Tibial nerve (tissue), 4 donors: ENCODE data around the gene CDKN1A. TPM values are rescaled to one million over a fixed set of nuclear protein-coding genes. Genes with fewer than 3 reads are reported as not detected.

Experiments
- DNase-seq, 2 donors: peaks; one replicate each; pipeline ENCODE4 v3.0.0-alpha.2; 2019; ENCODE audit warnings: low spot score in 2 of 2
- H3K27ac ChIP-seq, 4 donors: fragments of 200-600 bp; sonication (generic) in 3 of 4; one replicate each; pipeline ENCODE4 v1.5.1; 2017 to 2019; ENCODE audit warnings: mild to moderate bottlenecking in 1 of 4
- H3K27me3 ChIP-seq, 2 donors: fragments of 200-600 bp; sonication (generic) in 1 of 2; one replicate each; pipeline versions ENCODE4 v1.5.1 to v1.6.0; 2017 to 2019
- H3K36me3 ChIP-seq, 3 donors: fragments of 200-600 bp; sonication (generic); one replicate each; pipeline ENCODE4 v1.5.1; 2018 to 2019
- H3K4me1 ChIP-seq, 4 donors: fragments of 200-600 bp; sonication (generic) in 3 of 4; one replicate each; pipeline ENCODE4 v1.5.1; 2017 to 2019
- H3K4me3 ChIP-seq, 4 donors: fragments of 200-600 bp; sonication (generic) in 3 of 4; one replicate each; pipeline ENCODE4 v1.5.1; 2017 to 2019; ENCODE audit warnings: mild to moderate bottlenecking in 1 of 4, moderate library complexity in 1 of 4
- H3K9me3 ChIP-seq, 4 donors: fragments of 200-600 bp; sonication (generic) in 3 of 4; one replicate each; pipeline ENCODE4 v1.5.1; 2017 to 2019
- CTCF ChIP-seq, 5 experiments: fragments of 200-600 bp in 3 of 5; fragments of 450-650 bp in 2 of 5; sonication (generic) in 3 of 5; IDR thresholded peaks; one replicate each; pipeline ENCODE4 v1.5.1; 2016 to 2019; ENCODE audit warnings: antibody characterized with exemption in 5 of 5, mild to moderate bottlenecking in 3 of 5, moderate library complexity in 2 of 5
- EP300 ChIP-seq, 2 donors: sonication (generic); formaldehyde crosslinking; IDR thresholded peaks; one replicate each; pipeline ENCODE4 v1.6.1; 2017; ENCODE audit warnings: antibody characterized with exemption in 2 of 2, mild to moderate bottlenecking in 1 of 2
- POLR2A ChIP-seq, 2 donors: fragments of 450-650 bp; IDR thresholded peaks; one replicate each; pipeline ENCODE4 v1.6.1; 2017; ENCODE audit warnings: antibody characterized with exemption in 2 of 2, mild to moderate bottlenecking in 2 of 2, moderate library complexity in 2 of 2
- WGBS, 2 donors: methylation state at CpG; one replicate each; pipeline ENCODE4 v1.1.5; 2018; 5-methylcytosine and 5-hydroxymethylcytosine counted together
- total RNA-seq, 4 donors: library from RNA; depleted of rRNA; stranded (reverse); fragments of >200 nt; gene quantifications; one replicate each; pipeline ENCODE4 v1.1.0, GENCODE V29; 2016

Gene CDKN1A
- total RNA-seq, 4 donors from 2014 or later, result 112 to 142 (median 124) TPM

DNA sequence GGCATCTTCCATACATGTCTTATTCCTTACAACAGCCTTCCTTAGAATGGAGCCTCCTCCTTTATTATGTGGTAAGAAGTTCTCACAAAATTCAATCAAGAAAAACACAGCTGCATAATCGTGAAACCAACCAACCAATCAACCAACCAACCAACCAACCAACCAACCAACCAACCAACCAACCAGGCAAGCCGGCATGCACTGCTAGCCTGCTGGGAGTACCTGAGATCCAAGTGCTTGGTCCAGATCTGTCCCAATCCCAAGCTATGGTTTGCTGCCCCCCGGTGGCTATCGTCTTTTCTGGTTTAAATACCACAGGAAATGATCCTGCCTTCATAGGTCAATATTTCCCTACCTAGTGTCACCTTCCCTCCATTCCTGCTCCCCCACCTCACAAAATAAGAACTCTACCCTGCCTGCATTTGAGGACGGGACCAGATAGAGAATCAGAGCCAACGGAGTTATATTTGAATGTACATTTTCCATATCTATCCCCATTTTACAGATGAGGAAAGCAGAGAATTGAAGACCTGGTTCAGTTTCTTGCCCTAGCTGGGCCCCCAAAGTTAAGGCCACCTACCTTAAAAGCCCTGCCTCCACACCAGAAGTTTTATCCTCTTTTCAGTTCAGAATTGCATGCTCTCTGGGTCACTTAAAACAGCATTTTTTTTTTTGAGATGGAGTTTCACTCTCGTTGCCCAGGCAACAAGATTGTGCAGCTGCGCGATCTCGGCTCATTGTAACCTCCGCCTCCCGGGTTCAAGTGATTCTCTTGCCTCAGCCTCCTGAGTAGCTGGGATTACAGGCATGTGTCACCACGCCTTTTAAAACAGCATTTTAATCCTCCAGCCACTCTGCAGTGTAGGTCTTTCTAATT is 46.2 kb downstream of the CDKN1A start:
- peak; percentile 63 to 76 for DNase-seq
- no peak for TF ChIP-seq POLR2A (IDR thresholded peaks at IDR 0.05)
- TF ChIP-seq CTCF (IDR thresholded peaks at IDR 0.05), result peak; percentile 19 to 56 (median 32)
- TF ChIP-seq EP300 (IDR thresholded peaks at IDR 0.05), result no peak
- no peak overlapping the region for H3K4me3 ChIP-seq
- H3K27ac ChIP-seq, result no peak overlapping the region
- no peaks in the 10 kb centered on the region for H3K36me3 ChIP-seq
- WGBS, 2 donors, result 42 to 45% methylated on average over 13 of the region's 13 CpGs
- no peaks in the 10 kb centered on the region for H3K27me3 ChIP-seq
- peaks cover 0 to 12% (median 0%) of the 10 kb centered on the region in 4 donors for H3K4me1 ChIP-seq
- H3K9me3 ChIP-seq, result no peaks in the 10 kb centered on the region

GRCh38 chr6:36725581-36725980 is 47.1 kb downstream of the CDKN1A start:
- no peak for TF ChIP-seq CTCF (IDR thresholded peaks at IDR 0.05)
- TF ChIP-seq EP300 (IDR thresholded peaks at IDR 0.05), result no peak
- TF ChIP-seq POLR2A (IDR thresholded peaks at IDR 0.05), result no peak
- H3K9me3 ChIP-seq, result no peaks in the 10 kb centered on the region
- no peak for DNase-seq
- 78 to 79% methylated on average over 7 of the region's 7 CpGs for WGBS, 2 donors
- H3K36me3 ChIP-seq, result no peaks in the 10 kb centered on the region
- H3K4me1 ChIP-seq, result peaks cover 0 to 12% (median 0%) of the 10 kb centered on the region in 4 donors
- H3K27ac ChIP-seq, result no peak overlapping the region
- no peak overlapping the region for H3K4me3 ChIP-seq
- H3K27me3 ChIP-seq, result no peaks in the 10 kb centered on the region

DNA sequence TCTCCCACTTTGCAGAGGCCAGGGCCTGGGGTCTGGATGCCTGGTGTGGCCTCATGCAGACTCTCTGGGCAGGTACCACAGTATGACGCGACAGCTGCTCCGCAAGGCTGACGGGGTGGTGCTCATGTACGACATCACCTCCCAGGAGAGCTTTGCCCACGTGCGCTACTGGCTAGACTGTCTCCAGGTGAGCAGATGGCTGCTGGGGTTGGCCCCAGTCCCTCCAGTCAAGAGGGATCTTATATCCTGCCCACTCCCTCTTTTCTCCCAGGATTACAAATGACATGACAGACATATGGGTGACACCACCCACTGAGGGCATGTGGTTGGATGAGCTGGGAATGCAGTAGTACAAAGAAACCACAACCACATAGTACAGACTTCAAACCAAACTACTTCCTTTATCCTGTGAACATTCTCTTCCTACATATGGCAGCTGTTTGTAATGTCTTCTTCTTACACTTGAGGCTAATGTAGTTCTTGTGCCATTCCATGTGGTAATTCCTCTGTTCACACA is 49.0 kb downstream of the CDKN1A start:
- DNase-seq, result no peak
- 83 to 87% methylated on average over 5 to 7 of the region's 7 CpGs for WGBS, 2 donors
- TF ChIP-seq POLR2A (IDR thresholded peaks at IDR 0.05), result no peak
- TF ChIP-seq EP300 (IDR thresholded peaks at IDR 0.05), result no peak

GRCh38 chr6:36728289-36729160 is 50.0 kb downstream of the CDKN1A start:
- peaks cover 0 to 12% (median 0%) of the 10 kb centered on the region in 4 donors for H3K4me1 ChIP-seq
- DNase-seq, result no peak
- H3K9me3 ChIP-seq, result no peaks in the 10 kb centered on the region
- H3K27me3 ChIP-seq, result no peaks in the 10 kb centered on the region
- WGBS, 2 donors, result 74 to 82% methylated on average over 11 of the region's 11 CpGs
- no peak overlapping the region for H3K4me3 ChIP-seq
- H3K36me3 ChIP-seq, result no peaks in the 10 kb centered on the region
- H3K27ac ChIP-seq, result no peak overlapping the region
- no peak for TF ChIP-seq EP300 (IDR thresholded peaks at IDR 0.05)
- no peak for TF ChIP-seq POLR2A (IDR thresholded peaks at IDR 0.05)
- TF ChIP-seq CTCF (IDR thresholded peaks at IDR 0.05), result no peak

More for the DNA sequence above, 49.0 kb downstream of the CDKN1A start:
- Histone ChIP-seq H3K27ac (no peak overlapping the region), H3K9me3 (no peaks in the 10 kb centered on the region), H3K36me3 (no peaks in the 10 kb centered on the region), H3K27me3 (no peaks in the 10 kb centered on the region), H3K4me3 (no peak overlapping the region), H3K4me1 (peaks cover 0 to 12% (median 0%) of the 10 kb centered on the region in 4 donors)

GRCh38 chr6:36729161-36729524 is 50.6 kb downstream of the CDKN1A start:
- DNase-seq, result no peak
- no peak for TF ChIP-seq CTCF (IDR thresholded peaks at IDR 0.05)
- TF ChIP-seq EP300 (IDR thresholded peaks at IDR 0.05), result no peak
- TF ChIP-seq POLR2A (IDR thresholded peaks at IDR 0.05), result no peak
- Histone ChIP-seq H3K4me3 (no peak overlapping the region), H3K4me1 (peaks cover 0 to 12% (median 0%) of the 10 kb centered on the region in 4 donors), H3K36me3 (no peaks in the 10 kb centered on the region), H3K9me3 (no peaks in the 10 kb centered on the region), H3K27ac (no peak overlapping the region), H3K27me3 (no peaks in the 10 kb centered on the region)
- 15 to 21% methylated on average over 3 of the region's 3 CpGs for WGBS, 2 donors
